GM18868 (cell line): ENCODE results near the gene ITGA5.

Experiments
- ATAC-seq: cut with Tn5 transposase; IDR thresholded peaks from one replicate; pipeline ENCODE4 v1.9.1; 2021; ENCODE audit warnings: mild to moderate bottlenecking, moderate library complexity; ENCODE audit not compliant: unreplicated experiment

ITGA5 gene

GRCh38 chr12:54431911-54432814, 13.1 kb upstream of the ITGA5 start:
- no peak for ATAC-seq

GRCh38 chr12:54430471-54431069, 11.5 kb upstream of the ITGA5 start:
- ATAC-seq, result no peak

GRCh38 chr12:54429014-54429471, 10.0 kb upstream of the ITGA5 start:
- no peak for ATAC-seq

- ATAC-seq, result no peak
These were observed 9.3 kb upstream of the ITGA5 start for GRCh38 chr12:54428050-54429013.

GRCh38 chr12:54427106-54427505, 8.0 kb upstream of the ITGA5 start:
- ATAC-seq, result no peak

GRCh38 chr12:54426690-54427089, 7.6 kb upstream of the ITGA5 start:
- ATAC-seq, result no peak

- ATAC-seq, result no peak
These were observed 6.6 kb upstream of the ITGA5 start for GRCh38 chr12:54425702-54426101.

- no peak for ATAC-seq
These were observed 5.2 kb upstream of the ITGA5 start for GRCh38 chr12:54424224-54424623.

GRCh38 chr12:54423816-54424150, 4.7 kb upstream of the ITGA5 start:
- no peak for ATAC-seq

GRCh38 chr12:54421879-54422250, 2.8 kb upstream of the ITGA5 start:
- ATAC-seq, result no peak

- ATAC-seq, result no peak
These were observed 2.3 kb upstream of the ITGA5 start for GRCh38 chr12:54421175-54421878.

- ATAC-seq, result no peak
These were observed 1.7 kb upstream of the ITGA5 start for GRCh38 chr12:54420766-54421144.

GRCh38 chr12:54418441-54419087, 502 bp downstream of the ITGA5 start:
- no peak for ATAC-seq

- no peak for ATAC-seq
These were observed 1.2 kb downstream of the ITGA5 start for GRCh38 chr12:54417712-54418440.

GRCh38 chr12:54416687-54417603, 2.1 kb downstream of the ITGA5 start:
- no peak for ATAC-seq

- ATAC-seq, result no peak
These were observed 3.7 kb downstream of the ITGA5 start for GRCh38 chr12:54415221-54415929.

- peak; percentile 61 for ATAC-seq
These were observed 5.5 kb downstream of the ITGA5 start for GRCh38 chr12:54413284-54414190.
